Upper lobe of left lung (tissue), 6 donors: ENCODE results near the gene CDCA5. TPM values are rescaled to one million over a fixed set of nuclear protein-coding genes. Genes with fewer than 3 reads are reported as not detected.
A peak's percentile ranks its signal among the peaks of the same experiment; 100 is the strongest.

Experiments used
- ATAC-seq, 2 donors: fragments of 200-7000 bp; cut with Tn5 transposase; one replicate each; pipeline ENCODE4 v1.9.1; 2022; ENCODE audit warnings: mild to moderate bottlenecking in 2 of 2, moderate library complexity in 2 of 2; ENCODE audit not compliant: low FRiP score in 2 of 2
- DNase-seq, 2 donors: peaks; one replicate each; pipeline ENCODE4 v3.0.0-alpha.2; 2019 to 2020
- H3K27ac ChIP-seq, 4 donors: fragments of 200-600 bp; sonication (generic); one replicate each; pipeline ENCODE4 v1.5.1; 2016 to 2019
- H3K27me3 ChIP-seq, 4 donors: fragments of 200-600 bp; sonication (generic); one replicate each; pipeline ENCODE4 v1.5.1; 2017 to 2019
- H3K36me3 ChIP-seq, 4 donors: fragments of 200-600 bp; sonication (generic); one replicate each; pipeline ENCODE4 v1.5.1; 2016 to 2019
- H3K4me1 ChIP-seq, 4 donors: fragments of 200-600 bp; sonication (generic); one replicate each; pipeline ENCODE4 v1.5.1; 2018 to 2019
- H3K4me3 ChIP-seq, 4 donors: fragments of 200-600 bp; sonication (generic); one replicate each; pipeline ENCODE4 v1.5.1; 2017 to 2019; ENCODE audit warnings: mild to moderate bottlenecking in 2 of 4, moderate library complexity in 1 of 4
- H3K9me3 ChIP-seq, 4 donors: fragments of 200-600 bp; sonication (generic); one replicate each; pipeline ENCODE4 v1.5.1; 2018 to 2019
- CTCF ChIP-seq, 6 experiments: fragments of 450-650 bp in 4 of 6; fragments of 200-600 bp in 2 of 6; sonication (generic) in 2 of 6; IDR thresholded peaks; one replicate each; pipeline ENCODE4 v1.5.1; 2016 to 2019; ENCODE audit warnings: antibody characterized with exemption in 6 of 6
- EP300 ChIP-seq, 4 donors: sonication (generic); formaldehyde crosslinking; IDR thresholded peaks; one replicate each; pipeline ENCODE4 v1.5.1; 2017; ENCODE audit warnings: antibody characterized with exemption in 4 of 4, control low read depth in 2 of 4
- POLR2A ChIP-seq, 4 donors: fragments of 450-650 bp; IDR thresholded peaks; one replicate each; pipeline ENCODE4 v1.5.1; 2016 to 2017; ENCODE audit warnings: antibody characterized with exemption in 4 of 4, mild to moderate bottlenecking in 2 of 4
- POLR2AphosphoS5 ChIP-seq, 2 donors: sonication (generic); formaldehyde crosslinking; IDR thresholded peaks; one replicate each; pipeline ENCODE4 v1.5.1; 2017; ENCODE audit warnings: antibody characterized with exemption in 2 of 2
- WGBS, 2 donors: methylation state at CpG; one replicate each; pipeline ENCODE4 v1.1.5; 2017 to 2018; 5-methylcytosine and 5-hydroxymethylcytosine counted together
- total RNA-seq, 6 donors: library from RNA; depleted of rRNA in 4 of 6; stranded (reverse); fragments of >200 nt in 4 of 6; gene quantifications; one replicate each; pipeline versions ENCODE4 v1.1.0 to v1.2.1, GENCODE V29; 2016 to 2021
- donor health status: DM: no; HTN: no; CAD: no; lungs with moderate emphysema.
- donor health status: DM: no; HTN: yes; CAD: no; lungs with severe emphysema.

The CDCA5 gene
- total RNA-seq, 6 donors from 2014 or later = 1.0 to 4.4 (median 1.8) TPM

GRCh38 chr11:65086809-65087208, 3.0 kb upstream of the CDCA5 start:
- Histone ChIP-seq H3K4me3 (no peak overlapping the region), H3K4me1 (peaks cover 15 to 24% (median 19%) of the 10 kb centered on the region in 4 donors), H3K27me3 (no peaks in the 10 kb centered on the region), H3K9me3 (no peaks in the 10 kb centered on the region), H3K27ac (no peak overlapping the region), H3K36me3 (peaks cover 8 to 46% (median 33%) of the 10 kb centered on the region in 4 donors)
- DNase-seq = peak in 1 of 2 donors; percentile 62
- WGBS, 2 donors = 90 to 97% methylated on average over 8 to 9 of the region's 9 CpGs
- no peak for ATAC-seq
- TF ChIP-seq POLR2AphosphoS5 (IDR thresholded peaks at IDR 0.05) (no peak), CTCF (IDR thresholded peaks at IDR 0.05) (no peak), EP300 (IDR thresholded peaks at IDR 0.05) (no peak), POLR2A (IDR thresholded peaks at IDR 0.05) (no peak)

GRCh38 chr11:65085446-65085845, 1.6 kb upstream of the CDCA5 start:
- DNase-seq (no peak), ATAC-seq (no peak)
- Histone ChIP-seq H3K27ac (no peak overlapping the region), H3K27me3 (no peaks in the 10 kb centered on the region), H3K9me3 (no peaks in the 10 kb centered on the region), H3K36me3 (peaks cover 8 to 46% (median 32%) of the 10 kb centered on the region in 4 donors), H3K4me1 (peaks cover 15 to 24% (median 19%) of the 10 kb centered on the region in 4 donors), H3K4me3 (no peak overlapping the region)
- WGBS, 2 donors = 91 to 93% methylated on average over 4 of the region's 4 CpGs
- no peak for TF ChIP-seq POLR2A (IDR thresholded peaks at IDR 0.05)
- no peak for TF ChIP-seq POLR2AphosphoS5 (IDR thresholded peaks at IDR 0.05)
- no peak for TF ChIP-seq EP300 (IDR thresholded peaks at IDR 0.05)
- no peak for TF ChIP-seq CTCF (IDR thresholded peaks at IDR 0.05)

GRCh38 chr11:65084598-65085375, 947 bp upstream of the CDCA5 start:
- ATAC-seq (no peak), DNase-seq (no peak)
- WGBS, 2 donors = 48% methylated on average over 20 to 23 of the region's 23 CpGs
- H3K36me3 ChIP-seq = peaks cover 8 to 46% (median 31%) of the 10 kb centered on the region in 4 donors
- TF ChIP-seq CTCF (IDR thresholded peaks at IDR 0.05) = no peak
- no peak for TF ChIP-seq EP300 (IDR thresholded peaks at IDR 0.05)
- TF ChIP-seq POLR2AphosphoS5 (IDR thresholded peaks at IDR 0.05) = no peak
- TF ChIP-seq POLR2A (IDR thresholded peaks at IDR 0.05) = no peak
- H3K9me3 ChIP-seq = no peaks in the 10 kb centered on the region
- peak overlapping the region; percentile 89 to 98 (median 96) for H3K27ac ChIP-seq
- peak overlapping the region; percentile 59 to 88 (median 82) for H3K4me3 ChIP-seq
- H3K27me3 ChIP-seq = no peaks in the 10 kb centered on the region
- peaks cover 15 to 24% (median 19%) of the 10 kb centered on the region in 4 donors for H3K4me1 ChIP-seq

GRCh38 chr11:65083134-65083833, 556 bp downstream of the CDCA5 start:
- H3K9me3 ChIP-seq = no peaks in the 10 kb centered on the region
- peaks cover 15 to 24% (median 19%) of the 10 kb centered on the region in 4 donors for H3K4me1 ChIP-seq
- no peaks in the 10 kb centered on the region for H3K27me3 ChIP-seq
- no peak for TF ChIP-seq POLR2A (IDR thresholded peaks at IDR 0.05)
- no peak for TF ChIP-seq CTCF (IDR thresholded peaks at IDR 0.05)
- no peak for TF ChIP-seq POLR2AphosphoS5 (IDR thresholded peaks at IDR 0.05)
- no peak for TF ChIP-seq EP300 (IDR thresholded peaks at IDR 0.05)
- H3K4me3 ChIP-seq = peak overlapping the region; percentile 37 to 88 (median 82)
- 7% methylated on average over 12 to 13 of the region's 13 CpGs for WGBS, 2 donors
- DNase-seq = no peak
- H3K36me3 ChIP-seq = peaks cover 8 to 34% (median 21%) of the 10 kb centered on the region in 4 donors
- no peak for ATAC-seq
- H3K27ac ChIP-seq = peak overlapping the region; percentile 89 to 98 (median 96)
